BLaER1 treated with 17β-estradiol and CSF1 and Interleukin-3, amounts not matched to agents 10 nM and 100 nM (cell line): ENCODE results near the gene MCM9.

ENCODE experiments used
- H3K27ac ChIP-seq, 11 experiments: shearing (Covaris generic); formaldehyde crosslinking; 2 replicates each; pipeline ENCODE4 v1.8.1; 2022
- H3K27me3 ChIP-seq, 11 experiments: shearing (Covaris generic); formaldehyde crosslinking; 2 replicates each; pipeline ENCODE4 v1.8.1; 2022
- H3K36me3 ChIP-seq, 11 experiments: shearing (Covaris generic); formaldehyde crosslinking; 2 replicates each; pipeline ENCODE4 v1.8.1; 2022
- H3K4me1 ChIP-seq, 10 experiments: shearing (Covaris generic); formaldehyde crosslinking; 2 replicates each; pipeline ENCODE4 v1.8.1; 2022
- H3K4me2 ChIP-seq, 11 experiments: shearing (Covaris generic); formaldehyde crosslinking; 2 replicates each; pipeline ENCODE4 v1.8.1; 2022
- H3K4me3 ChIP-seq, 10 experiments: shearing (Covaris generic); formaldehyde crosslinking; 2 replicates each; pipeline ENCODE4 v1.8.1; 2022
- H3K9ac ChIP-seq, 11 experiments: shearing (Covaris generic); formaldehyde crosslinking; 2 replicates each; pipeline ENCODE4 v1.8.1; 2022
- H3K9me3 ChIP-seq, 11 experiments: shearing (Covaris generic); formaldehyde crosslinking; replicated peaks in 1 of 11; 2 replicates each; pipeline ENCODE4 v1.8.1; 2022
- H4K20me1 ChIP-seq, 11 experiments: shearing (Covaris generic); formaldehyde crosslinking; 2 replicates each; pipeline ENCODE4 v1.8.1; 2022
- Cebpa-rat ChIP-seq, 11 experiments: shearing (Covaris generic); IDR thresholded peaks; 2 replicates each; pipeline ENCODE4 v1.8.1; 2022

MCM9 gene

GRCh38 chr6:118967239-118967638, 32.3 kb upstream of the MCM9 start:
- H3K4me1 ChIP-seq = peaks cover 0 to 4% (median 0%) of the 10 kb centered on the region in 10 experiments; a peak in 2 of 20 replicates

GRCh38 chr6:118965843-118966370, 30.9 kb upstream of the MCM9 start:
- Histone ChIP-seq H3K4me1 (peaks cover 0 to 4% (median 0%) of the 10 kb centered on the region in 10 experiments; a peak in 2 of 20 replicates), H4K20me1 (no peaks in the 10 kb centered on the region), H3K9ac (no peak overlapping the region), H3K4me2 (no peak overlapping the region), H3K36me3 (no peaks in the 10 kb centered on the region), H3K27me3 (no peaks in the 10 kb centered on the region), H3K27ac (no peak overlapping the region), H3K4me3 (no peak overlapping the region), H3K9me3 (no peaks in the 10 kb centered on the region)
- no peak for TF ChIP-seq Cebpa-rat (IDR thresholded peaks at IDR 0.05)

More at GRCh38 chr6:118967239-118967638, 32.3 kb upstream of the MCM9 start:
- Histone ChIP-seq H3K9me3 (no peaks in the 10 kb centered on the region), H3K9ac (no peak overlapping the region), H3K36me3 (no peaks in the 10 kb centered on the region), H3K4me3 (no peak overlapping the region), H3K4me2 (no peak overlapping the region), H4K20me1 (no peaks in the 10 kb centered on the region), H3K27me3 (no peaks in the 10 kb centered on the region), H3K27ac (no peak overlapping the region)
- no peak for TF ChIP-seq Cebpa-rat (IDR thresholded peaks at IDR 0.05)

DNA sequence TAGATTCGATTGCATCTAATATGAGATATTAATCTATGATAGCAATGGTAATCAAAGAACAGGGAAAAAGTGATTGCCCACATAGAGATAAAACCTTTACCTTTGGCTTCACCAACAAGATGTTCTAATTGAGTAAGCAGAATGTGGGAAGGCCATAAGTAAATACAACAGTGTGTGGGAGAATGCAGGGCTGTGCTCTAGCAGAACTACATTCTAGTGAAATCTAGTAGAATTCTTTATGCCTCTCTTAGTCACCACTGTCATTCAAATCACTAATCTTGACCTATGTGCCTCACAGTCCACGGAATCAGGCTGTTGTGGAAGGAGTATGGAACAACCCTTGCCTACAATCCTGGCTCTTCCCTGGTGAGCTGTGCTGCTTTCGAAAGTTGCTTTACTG, 30.4 kb upstream of the MCM9 start:
- no peak for TF ChIP-seq Cebpa-rat (IDR thresholded peaks at IDR 0.05)
- Histone ChIP-seq H3K4me1 (peaks cover 0 to 4% (median 0%) of the 10 kb centered on the region in 10 experiments; a peak in 2 of 20 replicates), H4K20me1 (no peaks in the 10 kb centered on the region), H3K4me2 (no peak overlapping the region), H3K4me3 (no peak overlapping the region), H3K27me3 (no peaks in the 10 kb centered on the region), H3K9ac (no peak overlapping the region), H3K36me3 (no peaks in the 10 kb centered on the region), H3K27ac (no peak overlapping the region), H3K9me3 (no peaks in the 10 kb centered on the region)

GRCh38 chr6:118963003-118963402, 28.0 kb upstream of the MCM9 start:
- H3K36me3 ChIP-seq = no peaks in the 10 kb centered on the region
- no peak overlapping the region for H3K27ac ChIP-seq
- no peak overlapping the region for H3K9ac ChIP-seq
- H3K4me2 ChIP-seq = no peak overlapping the region
- no peaks in the 10 kb centered on the region for H3K9me3 ChIP-seq
- peaks cover 0 to 6% (median 0%) of the 10 kb centered on the region in 10 experiments; a peak in 2 of 20 replicates for H3K4me1 ChIP-seq
- H3K4me3 ChIP-seq = no peak overlapping the region
- TF ChIP-seq Cebpa-rat (IDR thresholded peaks at IDR 0.05) = no peak
- no peaks in the 10 kb centered on the region for H4K20me1 ChIP-seq
- no peaks in the 10 kb centered on the region for H3K27me3 ChIP-seq

GRCh38 chr6:118959903-118960302, 24.9 kb upstream of the MCM9 start:
- Histone ChIP-seq H3K9ac (no peak overlapping the region), H3K4me2 (no peak overlapping the region), H3K9me3 (no peaks in the 10 kb centered on the region), H3K4me1 (peaks cover 0 to 6% (median 0%) of the 10 kb centered on the region in 10 experiments; a peak in 2 of 20 replicates), H4K20me1 (no peaks in the 10 kb centered on the region), H3K27me3 (no peaks in the 10 kb centered on the region), H3K4me3 (no peak overlapping the region), H3K36me3 (no peaks in the 10 kb centered on the region), H3K27ac (no peak overlapping the region)
- no peak for TF ChIP-seq Cebpa-rat (IDR thresholded peaks at IDR 0.05)

GRCh38 chr6:118953391-118953790, 18.4 kb upstream of the MCM9 start:
- Histone ChIP-seq H3K27ac (no peak overlapping the region), H3K4me3 (no peak overlapping the region), H3K4me2 (no peak overlapping the region), H3K9ac (no peak overlapping the region), H4K20me1 (no peaks in the 10 kb centered on the region), H3K27me3 (no peaks in the 10 kb centered on the region), H3K9me3 (0 out of 22 replicates have a peak, but pooled peaks cover 0 to under 1% (median 0%) of the 10 kb centered on the region in 11 experiments), H3K4me1 (no peaks in the 10 kb centered on the region), H3K36me3 (no peaks in the 10 kb centered on the region)
- TF ChIP-seq Cebpa-rat (IDR thresholded peaks at IDR 0.05) = no peak

DNA sequence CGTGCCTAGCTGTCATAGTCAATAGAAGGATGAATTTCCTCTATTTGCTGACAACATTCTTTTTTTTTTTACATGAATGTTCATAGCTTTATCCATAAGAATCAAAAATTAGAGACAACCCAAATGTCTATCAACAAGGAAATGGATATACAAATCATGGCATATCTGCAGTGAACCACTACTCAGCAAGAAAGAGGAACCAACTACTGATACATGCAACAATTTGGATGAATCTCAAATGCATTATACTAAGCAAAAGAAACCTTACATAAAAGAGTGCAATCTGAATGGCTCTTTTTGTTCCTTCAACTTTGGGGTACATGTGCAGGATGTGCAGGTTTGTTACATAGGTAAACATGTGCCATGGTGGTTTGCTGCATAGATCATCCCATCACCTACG, 17.7 kb upstream of the MCM9 start:
- no peak overlapping the region for H3K27ac ChIP-seq
- H4K20me1 ChIP-seq = no peaks in the 10 kb centered on the region
- no peaks in the 10 kb centered on the region for H3K4me1 ChIP-seq
- no peak overlapping the region for H3K9ac ChIP-seq
- H3K4me3 ChIP-seq = no peak overlapping the region
- no peaks in the 10 kb centered on the region for H3K36me3 ChIP-seq
- no peak for TF ChIP-seq Cebpa-rat (IDR thresholded peaks at IDR 0.05)
- H3K27me3 ChIP-seq = no peaks in the 10 kb centered on the region
- peaks cover 0 to 8% (median 0%) of the 10 kb centered on the region in 11 experiments; a peak in 3 of 22 replicates for H3K9me3 ChIP-seq
- H3K4me2 ChIP-seq = no peak overlapping the region

DNA sequence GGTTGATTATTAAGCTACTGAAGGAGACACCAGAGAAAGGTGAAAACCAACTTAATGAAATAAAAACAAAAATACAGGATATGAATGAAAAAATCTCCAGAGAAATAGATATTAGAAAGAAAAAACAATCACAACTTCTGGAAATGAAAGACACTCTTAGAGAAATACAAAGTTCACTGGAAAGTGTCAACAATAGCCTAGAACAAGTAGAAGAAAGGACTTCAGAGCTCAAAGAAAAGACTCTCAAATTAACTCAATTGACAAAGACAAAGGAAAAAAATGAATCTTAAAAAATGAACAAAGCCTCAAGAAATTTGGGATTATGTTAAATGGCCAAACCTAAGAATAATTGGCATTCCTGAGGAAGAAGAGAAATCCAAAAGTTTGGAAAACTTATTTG, 10.3 kb upstream of the MCM9 start:
- no peak for TF ChIP-seq Cebpa-rat (IDR thresholded peaks at IDR 0.05)

DNA sequence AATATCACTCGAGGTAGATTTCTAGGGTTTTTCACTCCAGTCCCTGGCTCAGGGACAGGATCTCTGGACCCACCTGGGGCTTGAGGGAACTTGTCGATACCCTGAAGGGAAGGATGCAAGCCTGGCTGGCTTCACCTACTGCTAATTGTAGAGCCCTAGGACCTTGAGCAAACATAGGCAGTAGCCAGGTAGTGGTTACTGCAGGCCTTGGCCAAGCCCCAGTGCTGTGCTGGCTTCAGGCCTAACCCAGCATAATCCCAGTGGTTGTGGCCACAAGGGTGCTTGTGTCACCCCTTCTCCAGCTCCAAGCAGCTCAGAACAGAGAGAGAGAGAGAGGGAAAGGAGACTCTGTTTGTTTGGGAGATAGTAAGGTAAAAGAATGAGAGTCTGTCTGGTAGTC, 5.8 kb upstream of the MCM9 start:
- no peak for TF ChIP-seq Cebpa-rat (IDR thresholded peaks at IDR 0.05)

More for the DNA sequence above, 10.3 kb upstream of the MCM9 start:
- Histone ChIP-seq H3K9ac (no peak overlapping the region), H3K4me2 (no peak overlapping the region), H3K4me1 (no peaks in the 10 kb centered on the region), H3K27ac (no peak overlapping the region), H3K27me3 (no peaks in the 10 kb centered on the region), H3K4me3 (no peak overlapping the region), H4K20me1 (no peaks in the 10 kb centered on the region), H3K9me3 (peaks cover 27 to 51% (median 42%) of the 10 kb centered on the region in 11 experiments), H3K36me3 (peaks cover 0 to 3% (median 0%) of the 10 kb centered on the region in 11 experiments; a peak in 1 of 22 replicates)

DNA sequence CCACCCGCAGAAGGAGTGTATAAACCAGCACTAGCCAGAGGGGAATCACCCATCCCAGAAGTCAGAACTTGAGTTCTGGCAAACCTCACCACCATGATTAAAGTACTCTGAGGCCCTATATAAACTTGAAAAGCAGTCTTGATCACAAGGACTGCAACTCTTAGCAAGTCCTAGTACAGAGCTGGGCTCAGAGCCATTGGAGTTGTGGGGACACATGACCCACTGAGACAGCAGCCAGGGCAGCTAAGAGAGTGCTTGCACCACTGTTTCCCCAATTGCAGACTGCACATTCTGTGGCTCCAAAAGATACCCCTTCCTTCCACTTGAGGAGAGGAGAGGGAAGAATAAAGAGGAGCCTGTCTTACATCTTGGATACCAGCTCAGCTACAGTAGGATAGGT, 4.7 kb upstream of the MCM9 start:
- H3K4me1 ChIP-seq = peaks cover 3 to 19% (median 14%) of the 10 kb centered on the region in 10 experiments; a peak in 15 of 20 replicates
- no peaks in the 10 kb centered on the region; a peak in 1 of 22 replicates for H4K20me1 ChIP-seq
- H3K36me3 ChIP-seq = peaks cover 0 to 3% (median 0%) of the 10 kb centered on the region in 11 experiments; a peak in 3 of 22 replicates
- no peaks in the 10 kb centered on the region for H3K27me3 ChIP-seq
- H3K9ac ChIP-seq = no peak overlapping the region
- no peak for TF ChIP-seq Cebpa-rat (IDR thresholded peaks at IDR 0.05)
- no peak overlapping the region for H3K27ac ChIP-seq
- peaks cover 9 to 41% (median 29%) of the 10 kb centered on the region in 11 experiments for H3K9me3 ChIP-seq
- H3K4me2 ChIP-seq = no peak overlapping the region
- H3K4me3 ChIP-seq = no peak overlapping the region

More for the DNA sequence above, 5.8 kb upstream of the MCM9 start:
- Histone ChIP-seq H3K36me3 (peaks cover 0 to 3% (median 0%) of the 10 kb centered on the region in 11 experiments; a peak in 3 of 22 replicates), H3K4me2 (no peak overlapping the region), H4K20me1 (no peaks in the 10 kb centered on the region; a peak in 1 of 22 replicates), H3K9ac (no peak overlapping the region), H3K9me3 (peaks cover 19 to 50% (median 39%) of the 10 kb centered on the region in 11 experiments), H3K27ac (no peak overlapping the region), H3K4me3 (no peak overlapping the region), H3K27me3 (no peaks in the 10 kb centered on the region), H3K4me1 (peaks cover 3 to 14% (median 9%) of the 10 kb centered on the region in 10 experiments; a peak in 15 of 20 replicates)
